HG02840 (cell line): Measurements from ENCODE around the gene AUTS2.

Experiments
- ATAC-seq: cut with Tn5 transposase; IDR thresholded peaks from one replicate; pipeline ENCODE4 v1.9.1; 2021; ENCODE audit warnings: mild to moderate bottlenecking, moderate library complexity, moderate number of reproducible peaks; ENCODE audit not compliant: unreplicated experiment, low FRiP score

The AUTS2 gene

GRCh38 chr7:70037171-70037933 is 439.1 kb downstream of the AUTS2 start:
- no peak for ATAC-seq

GRCh38 chr7:70040051-70040450 is 441.8 kb downstream of the AUTS2 start:
- ATAC-seq = no peak

GRCh38 chr7:70040970-70041766 is 442.9 kb downstream of the AUTS2 start:
- no peak for ATAC-seq

GRCh38 chr7:70042533-70042932 is 444.3 kb downstream of the AUTS2 start:
- ATAC-seq = no peak

- no peak for ATAC-seq
Observed at GRCh38 chr7:70043015-70043538, 444.8 kb downstream of the AUTS2 start.

- no peak for ATAC-seq
Observed at GRCh38 chr7:70044064-70044463, 445.8 kb downstream of the AUTS2 start.

- no peak for ATAC-seq
Observed at GRCh38 chr7:70044525-70044924, 446.2 kb downstream of the AUTS2 start.

- no peak for ATAC-seq
Observed at GRCh38 chr7:70044981-70045380, 446.7 kb downstream of the AUTS2 start.

GRCh38 chr7:70047384-70047783 is 449.1 kb downstream of the AUTS2 start:
- ATAC-seq = no peak

- ATAC-seq = no peak
Observed at GRCh38 chr7:70047891-70048448, 449.7 kb downstream of the AUTS2 start.

- ATAC-seq = no peak
Observed at GRCh38 chr7:70051726-70052125, 453.5 kb downstream of the AUTS2 start.

- no peak for ATAC-seq
Observed at GRCh38 chr7:70052691-70053090, 454.4 kb downstream of the AUTS2 start.

- no peak for ATAC-seq
Observed at GRCh38 chr7:70053421-70053820, 455.1 kb downstream of the AUTS2 start.

GRCh38 chr7:70053989-70054388 is 455.7 kb downstream of the AUTS2 start:
- no peak for ATAC-seq

- ATAC-seq = no peak
Observed at GRCh38 chr7:70056363-70056762, 458.1 kb downstream of the AUTS2 start.

- no peak for ATAC-seq
Observed at GRCh38 chr7:70060298-70061068, 462.2 kb downstream of the AUTS2 start.

GRCh38 chr7:70063371-70063770 is 465.1 kb downstream of the AUTS2 start:
- no peak for ATAC-seq

- ATAC-seq = no peak
Observed at GRCh38 chr7:70063927-70064326, 465.7 kb downstream of the AUTS2 start.

GRCh38 chr7:70066844-70067243 is 468.6 kb downstream of the AUTS2 start:
- no peak for ATAC-seq

- ATAC-seq = no peak
Observed at GRCh38 chr7:70068531-70068930, 470.3 kb downstream of the AUTS2 start.
